Measurements from ENCODE around the gene RANBP3. TPM values are rescaled to one million over a fixed set of nuclear protein-coding genes. Genes with fewer than 3 reads are reported as not detected.

The RANBP3 gene
- total RNA-seq, 6 donors from 2014 or later, result 64.4 to 116 (median 68.5) TPM

DNA sequence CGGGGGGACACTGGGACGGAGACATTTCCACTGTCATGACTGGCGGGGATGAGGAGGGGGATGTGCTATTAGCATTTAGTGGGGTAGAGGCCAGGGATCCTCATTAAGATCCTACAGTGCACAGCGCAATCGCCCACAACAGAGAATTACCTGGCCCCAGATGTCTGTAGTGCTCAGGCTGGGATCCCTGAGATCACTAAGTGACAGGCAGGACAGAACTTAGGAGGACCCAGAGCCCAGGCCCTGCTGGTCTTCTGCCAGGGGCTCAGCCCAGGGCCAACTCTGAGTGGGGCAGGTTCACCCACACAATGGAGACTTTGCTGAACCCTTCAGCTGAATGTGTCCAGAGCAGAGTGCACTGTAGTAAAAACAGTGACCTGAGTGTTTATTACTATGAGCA, 4.6 kb downstream of the RANBP3 start:
- no peak for ATAC-seq (ENCODE audit: low FRiP score in 2 of 2)
- 81 to 89% methylated on average over 5 of the region's 5 CpGs for WGBS, 2 donors

DNA sequence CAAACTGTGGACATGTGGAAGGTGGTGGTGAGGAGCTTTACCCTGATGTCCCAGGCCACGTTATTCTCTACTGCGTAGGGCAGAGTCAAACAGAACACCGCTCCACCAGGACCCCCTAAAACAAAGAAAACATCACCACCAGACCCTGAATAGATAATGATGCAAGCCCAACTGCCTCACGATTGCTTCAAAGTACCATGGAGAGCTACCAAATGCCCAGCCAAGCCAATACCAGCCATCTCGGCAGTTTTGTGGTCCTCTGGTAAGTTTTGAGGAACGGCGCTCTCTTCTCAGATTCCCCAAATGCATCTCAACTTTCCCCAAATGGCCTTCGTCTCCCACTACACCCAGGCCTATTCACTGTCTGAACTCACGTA, 5.6 kb downstream of the RANBP3 start:
- whole genome bisulfite sequencing, 2 donors, result 83 to 87% methylated on average over 9 of the region's 9 CpGs
- Histone ChIP-seq H3K4me1 (peaks cover 58 to 80% (median 66%) of the 10 kb centered on the region in 4 donors), H3K27ac (no peak overlapping the region)

More for the DNA sequence above, 4.6 kb downstream of the RANBP3 start:
- H3K9me3 ChIP-seq, result no peaks in the 10 kb centered on the region
- TF ChIP-seq, protein P1, sequence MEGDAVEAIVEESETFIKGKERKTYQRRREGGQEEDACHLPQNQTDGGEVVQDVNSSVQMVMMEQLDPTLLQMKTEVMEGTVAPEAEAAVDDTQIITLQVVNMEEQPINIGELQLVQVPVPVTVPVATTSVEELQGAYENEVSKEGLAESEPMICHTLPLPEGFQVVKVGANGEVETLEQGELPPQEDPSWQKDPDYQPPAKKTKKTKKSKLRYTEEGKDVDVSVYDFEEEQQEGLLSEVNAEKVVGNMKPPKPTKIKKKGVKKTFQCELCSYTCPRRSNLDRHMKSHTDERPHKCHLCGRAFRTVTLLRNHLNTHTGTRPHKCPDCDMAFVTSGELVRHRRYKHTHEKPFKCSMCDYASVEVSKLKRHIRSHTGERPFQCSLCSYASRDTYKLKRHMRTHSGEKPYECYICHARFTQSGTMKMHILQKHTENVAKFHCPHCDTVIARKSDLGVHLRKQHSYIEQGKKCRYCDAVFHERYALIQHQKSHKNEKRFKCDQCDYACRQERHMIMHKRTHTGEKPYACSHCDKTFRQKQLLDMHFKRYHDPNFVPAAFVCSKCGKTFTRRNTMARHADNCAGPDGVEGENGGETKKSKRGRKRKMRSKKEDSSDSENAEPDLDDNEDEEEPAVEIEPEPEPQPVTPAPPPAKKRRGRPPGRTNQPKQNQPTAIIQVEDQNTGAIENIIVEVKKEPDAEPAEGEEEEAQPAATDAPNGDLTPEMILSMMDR (IDR thresholded peaks at IDR 0.05), result no peak
- TF ChIP-seq EP300 (IDR thresholded peaks at IDR 0.05), result no peak
- TF ChIP-seq POLR2A (IDR thresholded peaks at IDR 0.05), result no peak
- no peak for TF ChIP-seq POLR2AphosphoS5 (IDR thresholded peaks at IDR 0.05)
- H3K27ac ChIP-seq, result no peak overlapping the region
- DNase-seq, result no peak
- H3K4me3 ChIP-seq, result no peak overlapping the region
- H3K27me3 ChIP-seq, result no peaks in the 10 kb centered on the region
- H3K4me1 ChIP-seq, result peaks cover 49 to 72% (median 56%) of the 10 kb centered on the region in 4 donors
- peaks cover 0 to 21% (median 11%) of the 10 kb centered on the region in 4 donors for H3K36me3 ChIP-seq

DNA sequence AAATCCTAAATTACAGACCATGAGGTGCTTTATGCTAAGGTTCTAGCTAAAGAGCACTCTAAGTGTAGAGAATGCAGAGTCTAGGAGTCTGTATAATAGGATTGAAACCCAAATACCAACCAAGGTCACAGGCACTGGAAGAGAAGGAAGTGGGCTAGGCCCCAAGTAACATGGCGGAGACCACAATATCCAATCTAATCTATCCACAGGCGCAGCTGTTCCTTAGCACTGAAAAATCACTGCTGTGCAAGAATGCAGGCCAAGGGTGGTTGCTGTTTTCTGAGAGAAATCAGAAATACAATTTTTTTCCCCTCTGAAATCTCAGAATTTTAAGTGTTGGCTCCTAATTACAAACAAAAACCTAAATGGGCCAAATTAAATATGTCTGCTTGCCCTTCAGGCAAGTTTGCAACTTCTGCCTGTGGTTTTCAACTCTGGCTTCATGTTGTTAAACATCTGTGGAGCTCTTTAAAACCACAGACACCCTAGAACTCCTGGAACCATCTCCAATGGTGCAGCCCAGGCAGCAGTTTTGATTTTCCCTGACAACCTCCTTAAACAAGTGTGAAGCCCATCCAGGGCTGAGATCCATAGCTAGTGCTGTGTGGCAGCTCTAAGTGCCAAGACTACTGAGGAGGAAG, 6.1 kb downstream of the RANBP3 start:
- ATAC-seq (ENCODE audit: low FRiP score in 2 of 2), result no peak
- TF ChIP-seq EP300 (IDR thresholded peaks at IDR 0.05) (no peak), POLR2A (IDR thresholded peaks at IDR 0.05) (no peak), POLR2AphosphoS5 (IDR thresholded peaks at IDR 0.05) (no peak)
- TF ChIP-seq, protein P1 (IDR thresholded peaks at IDR 0.05), result no peak
- Histone ChIP-seq H3K27me3 (no peaks in the 10 kb centered on the region), H3K27ac (no peak overlapping the region), H3K36me3 (peaks cover 0 to 21% (median 11%) of the 10 kb centered on the region in 4 donors), H3K4me1 (peaks cover 58 to 80% (median 66%) of the 10 kb centered on the region in 4 donors), H3K4me3 (no peak overlapping the region), H3K9me3 (no peaks in the 10 kb centered on the region)
- 85 to 88% methylated on average over 2 of the region's 2 CpGs for WGBS, 2 donors
- DNase-seq, result no peak

More for the DNA sequence above, 5.6 kb downstream of the RANBP3 start:
- Histone ChIP-seq H3K36me3 (peaks cover 0 to 21% (median 11%) of the 10 kb centered on the region in 4 donors), H3K9me3 (no peaks in the 10 kb centered on the region), H3K4me3 (no peak overlapping the region), H3K27me3 (no peaks in the 10 kb centered on the region)
- DNase-seq (no peak), ATAC-seq (ENCODE audit: low FRiP score in 2 of 2) (no peak)
- TF ChIP-seq POLR2A (IDR thresholded peaks at IDR 0.05), result no peak
- no peak for TF ChIP-seq EP300 (IDR thresholded peaks at IDR 0.05)
- TF ChIP-seq POLR2AphosphoS5 (IDR thresholded peaks at IDR 0.05), result no peak

DNA sequence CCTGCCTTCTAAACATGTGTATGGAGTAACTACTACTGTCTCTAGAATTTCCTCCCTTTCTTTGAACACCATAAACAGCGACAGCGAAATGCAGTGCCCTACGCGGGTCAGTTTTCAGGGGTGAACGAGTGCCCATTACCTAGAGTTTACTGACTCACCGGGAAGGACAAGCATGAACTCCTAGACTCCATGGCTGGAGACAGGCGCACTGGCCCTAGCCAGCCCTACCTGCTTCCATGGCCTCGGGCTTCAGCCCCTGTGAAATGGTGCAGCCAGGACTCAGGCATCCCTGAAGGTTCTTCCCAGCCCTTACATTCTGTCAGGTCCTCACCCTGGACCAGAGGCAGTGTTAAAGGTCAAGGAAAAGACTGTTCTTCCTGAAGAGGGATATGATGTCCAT, 8.5 kb downstream of the RANBP3 start:
- Histone ChIP-seq H3K4me1 (peaks cover 54 to 80% (median 66%) of the 10 kb centered on the region in 4 donors), H3K27ac (peak overlapping the region in 3 of 4 donors; percentile 73 to 83 (median 82)), H3K36me3 (peaks cover 0 to 22% (median 8%) of the 10 kb centered on the region in 4 donors), H3K27me3 (no peaks in the 10 kb centered on the region), H3K4me3 (no peak overlapping the region), H3K9me3 (no peaks in the 10 kb centered on the region)
- DNase-seq (no peak), ATAC-seq (ENCODE audit: low FRiP score in 2 of 2) (no peak)
- TF ChIP-seq, protein P1 (IDR thresholded peaks at IDR 0.05), result no peak
- no peak for TF ChIP-seq POLR2A (IDR thresholded peaks at IDR 0.05)
- 68 to 76% methylated on average over 8 of the region's 8 CpGs for WGBS, 2 donors

DNA sequence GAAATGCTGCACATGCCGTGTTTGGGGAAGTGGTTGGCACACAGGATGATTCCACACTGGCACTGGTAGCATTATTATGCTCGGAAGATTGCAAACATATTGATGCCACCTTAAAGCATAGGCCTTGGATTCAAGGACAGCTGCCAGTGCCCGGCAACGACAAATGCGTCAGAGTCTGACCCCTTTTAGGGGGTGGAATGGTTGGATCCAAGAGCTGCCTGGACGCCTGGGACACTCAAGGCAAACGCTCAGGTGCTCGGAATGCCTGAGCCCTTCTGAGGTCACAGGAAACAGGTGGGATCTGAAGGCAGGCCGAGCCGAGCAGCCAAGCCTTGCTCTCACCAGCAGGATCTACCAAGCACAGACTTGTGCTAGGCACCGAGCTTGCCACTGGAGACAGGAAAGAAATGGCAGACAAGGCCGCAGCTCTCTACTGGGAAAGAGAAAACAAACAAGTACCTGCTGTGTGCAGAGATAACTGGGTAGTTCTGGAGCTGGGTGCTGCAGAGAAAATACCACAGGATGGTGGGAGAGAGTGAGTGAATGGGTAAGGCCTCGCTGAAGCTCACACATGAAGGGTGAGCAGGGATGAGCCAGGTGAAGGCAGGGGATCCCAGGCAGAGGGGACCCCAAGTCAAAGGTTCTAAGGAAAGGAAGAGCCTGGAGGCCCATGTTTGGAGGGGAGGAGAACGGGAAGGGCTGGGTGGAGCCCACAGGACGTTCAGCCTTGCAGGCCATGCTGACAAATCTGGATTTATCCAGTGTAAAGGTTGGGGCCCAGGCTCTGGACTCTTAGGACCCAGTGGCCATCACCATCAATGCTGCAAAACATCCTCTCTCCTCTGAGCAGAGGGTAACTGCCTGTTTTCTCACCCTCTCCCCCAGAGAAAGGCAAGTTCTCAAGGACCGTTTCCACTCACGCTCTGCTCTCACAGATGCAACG, 9.2 kb downstream of the RANBP3 start:
- 42 to 50% methylated on average over 13 to 18 of the region's 18 CpGs for WGBS, 2 donors
- Histone ChIP-seq H3K4me1 (peaks cover 53 to 81% (median 65%) of the 10 kb centered on the region in 4 donors), H3K36me3 (peaks cover 0 to 14% (median 6%) of the 10 kb centered on the region in 4 donors), H3K9me3 (no peaks in the 10 kb centered on the region), H3K4me3 (no peak overlapping the region), H3K27me3 (no peaks in the 10 kb centered on the region), H3K27ac (peak overlapping the region; percentile 72 to 83 (median 78))
- ATAC-seq (ENCODE audit: low FRiP score in 2 of 2), result peak; percentile 11 to 89
- TF ChIP-seq, protein P1 (IDR thresholded peaks at IDR 0.05), result peak in 1 of 6 experiments; percentile 6
- TF ChIP-seq POLR2AphosphoS5 (IDR thresholded peaks at IDR 0.05), result no peak
- peak in 1 of 2 donors; percentile 77 for DNase-seq

Data from upper lobe of left lung (tissue), 6 donors.